GM12878 (cell line): ENCODE measurements around the gene SMARCE1. TPM values are rescaled to one million over a fixed set of nuclear protein-coding genes. Genes with fewer than 3 reads are reported as not detected.

Experiments used
- BCL11A ChIP-seq: IDR thresholded peaks from 2 replicates; pipeline ENCODE4 v1.6.1; 2011; ENCODE audit warnings: low read depth, low read length
- FOXM1 ChIP-seq: IDR thresholded peaks from 2 replicates; pipeline ENCODE4 v1.6.1; 2012; ENCODE audit warnings: low read depth, mild to moderate bottlenecking, inconsistent platforms, low read length, moderate library complexity
- NR2F1 ChIP-seq: fragments of 450-650 bp; conservative IDR thresholded peaks from 2 replicates; pipeline ENCODE4 v1.6.1; 2017; ENCODE audit warnings: mild to moderate bottlenecking
- REST ChIP-seq: IDR thresholded peaks from 2 replicates; pipeline ENCODE4 v1.6.1; 2012; ENCODE audit warnings: mild to moderate bottlenecking, low read depth, low read length
- SRF ChIP-seq, 2 experiments: IDR thresholded peaks; 2 replicates each; pipeline ENCODE4 v1.6.1; 2011; ENCODE audit warnings: low read depth in 2 of 2, low read length in 2 of 2, mild to moderate bottlenecking in 1 of 2, moderate library complexity in 1 of 2
- USF1 ChIP-seq: IDR thresholded peaks from 2 replicates; pipeline ENCODE4 v1.6.1; 2011; ENCODE audit warnings: borderline replicate concordance, low read depth, mild to moderate bottlenecking, moderate library complexity, mixed read lengths, low read length; ENCODE audit not compliant: insufficient read depth; ENCODE audit errors: extremely low read length
- polyA plus RNA-seq, 11 experiments: library from polyadenylated mRNA; depleted of rRNA in 4 of 11; unstranded in 6 of 11; stranded (reverse) in 5 of 11; fragments of >200 nt; fragmentation: Nextera tagmentation in 4 of 11; fragmentation: Illumina TruSeq in 1 of 11; extraction: Ambion mirVana in 4 of 11; extraction: Trizol in 1 of 11; gene quantifications; 1 replicate in 1 of 11; 2 replicates in 10 of 11; pipeline versions ENCODE4 v1.2.1 to v1.2.3, GENCODE V29; 2011 to 2016; ENCODE audit warnings: inconsistent platforms in 2 of 11, missing spikeins in 2 of 11, low read depth in 1 of 11
- total RNA-seq, 4 experiments: library from RNA; depleted of rRNA in 3 of 4; stranded (reverse); fragments of >200 nt in 3 of 4; fragmentation: Illumina TruSeq in 1 of 4; extraction: Trizol in 1 of 4; gene quantifications; 2 replicates each; pipeline versions ENCODE4 v1.2.1 to v1.2.3, GENCODE V29; 2013 to 2021

SMARCE1 gene
- total and polyA plus RNA-seq, 10 of the 15 experiments (the other 5 are each of a cell fraction or from before 2014, with no cell fraction given): 87.9 to 191 (median 132) TPM

- TF ChIP-seq REST (no peak), FOXM1 (peak; percentile 78; the same call in 1 of the 2 replicates), NR2F1 (peak; percentile 92), BCL11A (peak; percentile 24; the same call in 1 of the 2 replicates), SRF (IDR thresholded peaks at IDR 0.05; ENCODE audit: low read depth in 2 of 2, low read length in 2 of 2) (no peak), USF1 (no peak)
Observed at GRCh38 chr17:40597556-40598300, 49.9 kb downstream of the SMARCE1 start (continued).
